Fibroblast of mammary gland (primary cell): ENCODE data around the gene KCNA3.

ENCODE experiments used
- DNase-seq: peaks from one replicate; pipeline ENCODE4 v3.0.0-alpha.2; 2010; ENCODE audit warnings: low read depth
- H3K4me3 ChIP-seq: 2 replicates; pipeline ENCODE4 v1.5.1; 2011; ENCODE audit warnings: low read depth, mild to moderate bottlenecking, low read length, moderate library complexity; ENCODE audit not compliant: control insufficient read depth
- CTCF ChIP-seq: conservative IDR thresholded peaks from 2 replicates; pipeline ENCODE4 v1.5.1; 2011; ENCODE audit warnings: low read depth, low read length, inconsistent platforms; ENCODE audit not compliant: control insufficient read depth, insufficient read depth

Gene KCNA3

GRCh38 chr1:110713221-110713620 lies 38.5 kb upstream of the KCNA3 start:
- no peak for DNase-seq
- TF ChIP-seq CTCF, result no peak
- no peak overlapping the region for H3K4me3 ChIP-seq

DNA sequence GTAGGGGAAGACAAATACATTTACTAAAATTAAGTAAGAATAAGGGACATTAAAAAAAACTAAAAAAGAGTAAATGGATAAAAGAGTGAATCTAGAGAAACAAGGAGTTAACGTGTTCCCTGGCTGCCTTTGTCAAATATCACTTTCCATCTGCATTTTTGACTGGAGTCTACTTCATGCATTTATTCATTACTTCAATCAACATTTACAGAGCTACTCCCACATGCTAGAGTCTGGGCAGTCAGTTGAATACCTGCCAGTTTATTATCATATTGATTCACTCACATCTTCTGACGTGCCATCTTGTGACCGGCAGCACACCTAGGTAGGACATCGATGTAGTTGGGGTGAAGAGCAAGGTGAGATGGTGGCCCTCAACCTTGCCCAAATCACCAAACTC lies 35.6 kb upstream of the KCNA3 start:
- H3K4me3 ChIP-seq, result no peak overlapping the region
- no peak for DNase-seq
- no peak for TF ChIP-seq CTCF

DNA sequence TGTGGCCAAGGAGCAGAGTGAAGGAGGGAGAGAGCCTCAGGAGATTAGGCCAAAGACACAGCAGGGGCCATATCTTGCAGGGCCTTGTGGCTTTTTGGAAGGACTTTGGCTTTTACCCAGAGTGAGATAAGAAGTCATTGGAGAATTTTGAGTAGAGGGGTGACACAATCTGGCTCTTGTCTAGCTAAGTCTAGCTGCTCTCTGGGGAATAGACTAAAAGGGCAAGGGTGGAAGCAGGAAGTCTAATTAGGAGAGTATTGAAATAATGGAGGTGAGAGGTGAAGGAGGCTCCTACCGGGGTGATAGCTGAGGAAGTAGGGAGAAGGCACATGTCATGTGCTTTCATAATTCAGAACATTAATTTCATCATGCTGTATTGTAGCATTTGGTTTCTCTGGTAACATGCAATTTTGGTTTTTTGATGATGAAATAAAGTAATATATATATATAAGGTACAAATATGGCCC lies 34.3 kb upstream of the KCNA3 start:
- H3K4me3 ChIP-seq, result no peak overlapping the region
- no peak for DNase-seq
- TF ChIP-seq CTCF, result no peak

DNA sequence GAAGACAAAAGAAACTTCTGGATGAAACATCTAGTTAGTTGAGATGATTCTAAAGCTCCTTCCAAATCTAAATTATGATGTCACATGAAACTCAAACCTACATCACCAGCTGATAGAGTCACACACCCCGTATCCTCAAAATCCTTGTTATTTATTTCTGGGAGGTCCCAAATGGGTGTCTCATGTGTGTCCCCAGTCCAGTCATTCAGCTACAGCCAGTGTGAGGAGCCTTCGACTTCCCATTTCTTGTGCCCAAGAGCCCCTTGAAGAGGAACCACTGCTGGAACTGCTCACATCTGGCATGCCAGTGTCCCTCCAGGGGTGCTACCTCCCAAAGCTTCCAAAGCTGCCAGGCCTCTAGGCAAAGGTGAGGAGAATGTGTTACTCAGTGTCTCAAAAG lies 32.5 kb upstream of the KCNA3 start:
- no peak overlapping the region for H3K4me3 ChIP-seq
- TF ChIP-seq CTCF, result no peak
- no peak for DNase-seq

- no peak overlapping the region for H3K4me3 ChIP-seq
- no peak for TF ChIP-seq CTCF
- no peak for DNase-seq
Measured at GRCh38 chr1:110706621-110707020, 31.9 kb upstream of the KCNA3 start.

GRCh38 chr1:110702260-110702659 lies 27.5 kb upstream of the KCNA3 start:
- no peak for DNase-seq
- no peak for TF ChIP-seq CTCF
- no peak overlapping the region for H3K4me3 ChIP-seq

DNA sequence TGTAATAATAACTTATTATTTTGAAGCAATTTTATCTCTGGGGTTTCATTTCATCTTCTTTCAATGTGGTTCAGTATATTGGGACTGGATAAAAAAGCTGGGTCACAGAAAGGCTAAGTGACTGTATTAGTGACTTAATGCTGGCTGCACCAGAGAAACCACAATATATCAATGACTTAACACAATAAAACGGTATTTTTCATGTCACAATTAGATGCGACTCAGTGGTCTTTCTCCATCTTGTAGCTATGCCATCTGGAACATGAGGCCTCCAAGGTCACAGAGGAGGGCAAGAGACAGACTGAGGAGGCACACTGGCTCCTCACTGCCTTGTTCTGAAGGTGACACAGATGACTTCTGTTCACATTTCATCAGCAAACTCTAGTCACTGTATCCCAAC lies 26.0 kb upstream of the KCNA3 start:
- TF ChIP-seq CTCF, result no peak
- no peak overlapping the region for H3K4me3 ChIP-seq

More for the DNA sequence above, 26.0 kb upstream of the KCNA3 start:
- DNase-seq, result no peak
